ENCODE data around the gene POLR2E.

DNA sequence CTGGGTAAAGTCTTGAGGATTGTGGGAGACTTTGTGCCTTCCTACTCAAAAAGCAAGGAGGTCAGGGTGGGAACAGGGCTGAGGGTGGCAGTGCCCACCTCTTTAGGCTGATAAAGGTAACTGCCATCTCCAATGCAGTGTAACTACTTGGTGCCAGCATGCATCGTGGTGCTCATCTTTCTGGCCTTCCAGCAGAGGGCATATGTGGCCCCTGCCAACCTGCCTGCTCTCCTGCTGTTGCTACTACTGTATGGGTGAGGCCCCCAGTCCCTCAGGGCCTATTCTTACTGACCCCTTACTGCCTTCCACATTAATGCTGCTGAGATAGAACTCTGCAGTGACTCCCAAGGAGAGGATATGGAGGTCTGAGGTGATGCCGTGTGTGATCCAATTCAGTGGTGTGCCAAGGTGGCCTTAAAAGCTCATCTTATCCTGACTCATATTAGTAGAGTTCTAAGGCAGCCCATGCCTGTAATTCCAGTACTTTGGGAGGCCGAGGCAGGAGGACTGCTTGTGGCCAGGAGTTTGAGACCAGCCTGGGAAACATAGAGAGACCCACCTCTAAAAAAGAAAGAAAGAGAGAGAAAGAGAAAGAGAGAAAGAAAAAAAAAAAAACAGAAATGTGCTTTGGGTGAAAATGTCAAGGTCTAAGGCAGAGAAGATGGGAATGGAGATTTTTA, 37.9 kb downstream of the POLR2E start:
- TF ChIP-seq, protein P1, sequence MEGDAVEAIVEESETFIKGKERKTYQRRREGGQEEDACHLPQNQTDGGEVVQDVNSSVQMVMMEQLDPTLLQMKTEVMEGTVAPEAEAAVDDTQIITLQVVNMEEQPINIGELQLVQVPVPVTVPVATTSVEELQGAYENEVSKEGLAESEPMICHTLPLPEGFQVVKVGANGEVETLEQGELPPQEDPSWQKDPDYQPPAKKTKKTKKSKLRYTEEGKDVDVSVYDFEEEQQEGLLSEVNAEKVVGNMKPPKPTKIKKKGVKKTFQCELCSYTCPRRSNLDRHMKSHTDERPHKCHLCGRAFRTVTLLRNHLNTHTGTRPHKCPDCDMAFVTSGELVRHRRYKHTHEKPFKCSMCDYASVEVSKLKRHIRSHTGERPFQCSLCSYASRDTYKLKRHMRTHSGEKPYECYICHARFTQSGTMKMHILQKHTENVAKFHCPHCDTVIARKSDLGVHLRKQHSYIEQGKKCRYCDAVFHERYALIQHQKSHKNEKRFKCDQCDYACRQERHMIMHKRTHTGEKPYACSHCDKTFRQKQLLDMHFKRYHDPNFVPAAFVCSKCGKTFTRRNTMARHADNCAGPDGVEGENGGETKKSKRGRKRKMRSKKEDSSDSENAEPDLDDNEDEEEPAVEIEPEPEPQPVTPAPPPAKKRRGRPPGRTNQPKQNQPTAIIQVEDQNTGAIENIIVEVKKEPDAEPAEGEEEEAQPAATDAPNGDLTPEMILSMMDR (IDR thresholded peaks at IDR 0.05): no peak
- no peak for TF ChIP-seq POLR2A (IDR thresholded peaks at IDR 0.05)

Measured in body of pancreas (tissue), 4 donors.